ENCODE measurements around the gene IPO8. TPM values are rescaled to one million over a fixed set of nuclear protein-coding genes. Genes with fewer than 3 reads are reported as not detected.
A peak's percentile ranks its signal among the peaks of the same experiment; 100 is the strongest.

The IPO8 gene
- total RNA-seq, 1 donor from 2014 or later = 36.4 TPM

DNA sequence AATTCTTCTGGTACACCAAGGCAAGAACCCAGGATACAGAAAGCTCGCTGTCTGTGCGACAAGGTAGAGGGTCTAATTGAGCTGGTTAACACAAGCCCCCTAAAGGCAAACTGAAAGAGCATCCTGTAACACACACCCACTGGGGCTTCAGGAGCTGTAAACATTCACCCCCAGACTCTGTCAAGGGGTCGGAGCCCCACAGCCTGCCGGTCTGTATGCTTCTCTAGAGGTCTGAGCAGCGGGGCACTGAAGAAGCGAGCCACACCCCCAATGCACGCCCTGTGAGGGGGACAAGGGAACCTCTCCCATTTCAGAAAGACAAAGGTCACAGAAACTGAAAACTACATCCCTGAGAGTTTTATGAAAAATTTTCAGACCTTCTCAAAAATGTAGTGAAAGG is 1.3 kb upstream of the IPO8 start:
- H3K9me3 Mint-ChIP-seq = no peaks in the 10 kb centered on the region
- H3K36me3 Mint-ChIP-seq = no peaks in the 10 kb centered on the region
- H3K27me3 Mint-ChIP-seq (ENCODE audit: low read depth) = no peaks in the 10 kb centered on the region
- peaks cover 26% of the 10 kb centered on the region for H3K4me1 Mint-ChIP-seq
- TF ChIP-seq CTCF (IDR thresholded peaks at IDR 0.05; ENCODE audit: unreplicated experiment) = no peak
- no peak overlapping the region for H3K27ac Mint-ChIP-seq
- no peak for DNase-seq (ENCODE audit: low spot score in 2 of 2, unreplicated experiment in 2 of 2)
- H3K4me3 Mint-ChIP-seq = no peak overlapping the region

- DNase-seq (ENCODE audit: low spot score in 2 of 2, unreplicated experiment in 2 of 2) = no peak
- no peaks in the 10 kb centered on the region for H3K36me3 Mint-ChIP-seq
- H3K9me3 Mint-ChIP-seq = no peaks in the 10 kb centered on the region
- H3K27ac Mint-ChIP-seq = no peak overlapping the region
- H3K27me3 Mint-ChIP-seq (ENCODE audit: low read depth) = no peaks in the 10 kb centered on the region
- no peak overlapping the region for H3K4me3 Mint-ChIP-seq
- peaks cover 28% of the 10 kb centered on the region for H3K4me1 Mint-ChIP-seq
- TF ChIP-seq CTCF (IDR thresholded peaks at IDR 0.05; ENCODE audit: unreplicated experiment) = no peak
These were observed 817 bp upstream of the IPO8 start for GRCh38 chr12:30696486-30696885.

DNA sequence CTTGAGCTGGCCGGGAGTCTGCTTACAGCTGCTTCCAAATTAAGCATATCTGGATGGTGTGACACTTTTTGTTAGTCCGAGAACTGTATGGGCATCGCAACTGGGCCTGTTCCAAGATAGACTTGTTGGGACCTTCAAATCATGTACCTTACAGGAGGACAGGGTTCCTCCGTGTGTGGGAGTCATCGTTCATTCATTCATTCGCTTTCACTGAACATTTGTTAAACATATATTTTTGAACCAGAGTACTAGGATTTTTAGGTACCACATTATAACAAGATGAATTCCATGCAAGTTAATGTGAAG is 387 bp upstream of the IPO8 start:
- no peaks in the 10 kb centered on the region for H3K27me3 Mint-ChIP-seq (ENCODE audit: low read depth)
- DNase-seq (ENCODE audit: low spot score in 2 of 2, unreplicated experiment in 2 of 2) = no peak
- no peak for TF ChIP-seq CTCF (IDR thresholded peaks at IDR 0.05; ENCODE audit: unreplicated experiment)
- H3K9me3 Mint-ChIP-seq = no peaks in the 10 kb centered on the region
- no peaks in the 10 kb centered on the region for H3K36me3 Mint-ChIP-seq
- peaks cover 32% of the 10 kb centered on the region for H3K4me1 Mint-ChIP-seq
- peak overlapping the region; percentile 94 for H3K4me3 Mint-ChIP-seq
- peak overlapping the region; percentile 89 for H3K27ac Mint-ChIP-seq

DNA sequence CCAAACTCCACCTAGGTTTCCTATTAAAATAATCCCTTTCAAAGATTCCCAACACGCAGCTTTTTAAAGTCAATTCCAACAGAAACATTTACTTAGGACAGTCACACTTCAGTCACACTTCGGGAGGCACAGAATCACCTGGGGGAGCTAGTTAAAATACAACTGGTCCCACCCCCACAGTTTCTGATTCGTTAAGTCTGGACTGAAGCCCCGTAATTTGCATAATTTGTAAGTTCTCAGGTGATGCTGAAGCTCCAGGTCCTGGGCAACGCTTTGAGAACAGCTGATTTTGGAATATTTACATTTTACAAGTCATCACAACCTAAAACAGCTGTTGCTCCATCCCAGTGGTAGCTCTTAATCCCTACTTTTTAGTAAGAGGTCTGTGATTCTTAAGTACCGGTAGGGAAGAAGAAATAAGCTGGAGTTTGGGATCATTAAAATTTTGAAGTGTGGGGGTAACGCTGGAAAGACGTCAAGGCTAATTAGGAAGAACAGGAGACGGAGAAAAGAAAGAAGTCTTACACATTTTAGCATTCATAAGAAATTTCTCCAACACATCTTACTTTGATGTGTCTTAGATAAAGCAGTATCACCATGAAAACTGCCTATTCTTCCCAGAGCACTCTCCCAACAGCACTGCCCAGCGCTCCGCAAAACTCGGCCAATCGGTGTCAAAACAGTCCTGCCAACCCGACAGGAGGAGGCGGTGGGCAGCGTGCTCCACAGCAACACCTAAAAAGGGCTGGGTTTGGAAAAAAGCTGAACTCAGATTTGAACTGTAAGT is 1.1 kb downstream of the IPO8 start:
- Mint-ChIP-seq H3K4me1 (peaks cover 34% of the 10 kb centered on the region), H3K9me3 (no peaks in the 10 kb centered on the region), H3K27ac (peak overlapping the region; percentile 79), H3K27me3 (ENCODE audit: low read depth) (no peaks in the 10 kb centered on the region), H3K36me3 (no peaks in the 10 kb centered on the region), H3K4me3 (peak overlapping the region; percentile 94)
- DNase-seq (ENCODE audit: low spot score in 2 of 2, unreplicated experiment in 2 of 2) = peak in 1 of 2 experiments; percentile 51
- no peak for TF ChIP-seq CTCF (IDR thresholded peaks at IDR 0.05; ENCODE audit: unreplicated experiment)

- Mint-ChIP-seq H3K36me3 (peaks cover under 1% of the 10 kb centered on the region), H3K4me3 (no peak overlapping the region), H3K27ac (no peak overlapping the region), H3K4me1 (peaks cover 34% of the 10 kb centered on the region), H3K9me3 (no peaks in the 10 kb centered on the region), H3K27me3 (ENCODE audit: low read depth) (no peaks in the 10 kb centered on the region)
- TF ChIP-seq CTCF (IDR thresholded peaks at IDR 0.05; ENCODE audit: unreplicated experiment) = no peak
- no peak for DNase-seq (ENCODE audit: low spot score in 2 of 2, unreplicated experiment in 2 of 2)
These were observed 3.2 kb downstream of the IPO8 start for GRCh38 chr12:30692470-30692869.
